A673 (cell line): Measurements from ENCODE around the gene BMPR1B. TPM values are rescaled to one million over a fixed set of nuclear protein-coding genes. Genes with fewer than 3 reads are reported as not detected.
A peak's percentile ranks its signal among the peaks of the same experiment; 100 is the strongest.

ENCODE experiments used
- Bru-seq: library from RNA; stranded (reverse); fragments of 400-500 nt; gene quantifications from one replicate; lab custom pipeline; 2021; lab: Mats Ljungman, UMichigan
- BruChase-seq, 2 experiments: library from RNA; stranded (reverse); fragments of 400-500 nt; gene quantifications; one replicate each; lab custom pipeline; 2021; lab: Mats Ljungman, UMichigan
- BruUV-seq: library from RNA; stranded (reverse); fragments of 400-500 nt; replicated peaks from 2 replicates; lab custom pipeline; 2021; lab: Mats Ljungman, UMichigan
- CTCF ChIA-PET: fragments of 300-600 bp; sonication (Branson Sonifier 250); formaldehyde crosslinking; loops from one replicate; lab custom pipeline; 2022; ENCODE audit warnings: antibody characterized with exemption; lab: Charles Lee
- POLR2A ChIA-PET: fragments of 300-600 bp; sonication (Branson Sonifier 250); formaldehyde crosslinking; loops from one replicate; lab custom pipeline; 2022; ENCODE audit warnings: antibody characterized with exemption; ENCODE audit not compliant: low non-redundant PET; lab: Charles Lee
- DNase-seq: peaks from one replicate; pipeline ENCODE4 v3.0.0-alpha.2; 2015; ENCODE audit warnings: low spot score
- H3K27ac ChIP-seq: fragments of 200-600 bp; sonication (generic); 2 replicates; pipeline ENCODE4 v1.5.1; 2016; ENCODE audit warnings: mixed run types, low read depth, mild to moderate bottlenecking, mixed read lengths, antibody characterized with exemption, low read length; ENCODE audit not compliant: poor library complexity, severe bottlenecking
- H3K27me3 ChIP-seq: fragments of 200-600 bp; sonication (generic); replicated peaks from 2 replicates; pipeline ENCODE4 v1.6.1; 2017; ENCODE audit warnings: mixed run types, low read depth, mild to moderate bottlenecking, mixed read lengths, antibody characterized with exemption, low read length; ENCODE audit not compliant: insufficient read depth, poor library complexity
- H3K36me3 ChIP-seq: fragments of 200-600 bp; sonication (generic); 2 replicates; pipeline ENCODE4 v1.6.1; 2016; ENCODE audit warnings: mixed run types, mild to moderate bottlenecking, mixed read lengths, antibody characterized with exemption, low read length; ENCODE audit not compliant: insufficient read depth, poor library complexity, severe bottlenecking
- H3K4me1 ChIP-seq: fragments of 200-600 bp; sonication (generic); 2 replicates; pipeline ENCODE4 v1.6.1; 2017; ENCODE audit warnings: mixed run types, mild to moderate bottlenecking, mixed read lengths, antibody characterized with exemption, low read length; ENCODE audit not compliant: insufficient read depth, poor library complexity, severe bottlenecking
- H3K4me3 ChIP-seq: fragments of 200-600 bp; sonication (generic); 2 replicates; pipeline ENCODE4 v1.5.1; 2016; ENCODE audit warnings: low read depth, mixed run types, mild to moderate bottlenecking, mixed read lengths, low read length; ENCODE audit not compliant: poor library complexity, severe bottlenecking
- H3K9me3 ChIP-seq: fragments of 200-600 bp; sonication (generic); 2 replicates; pipeline ENCODE4 v1.6.1; 2016; ENCODE audit warnings: mixed run types, low read depth, mild to moderate bottlenecking, mixed read lengths, antibody characterized with exemption, low read length; ENCODE audit not compliant: poor library complexity, severe bottlenecking
- EZH2 ChIP-seq: fragments of 200-600 bp; sonication (generic); IDR thresholded peaks from 2 replicates; pipeline ENCODE4 v1.6.1; 2017; ENCODE audit warnings: borderline replicate concordance, low read depth, mild to moderate bottlenecking, mixed read lengths, antibody characterized with exemption, low read length; ENCODE audit not compliant: poor library complexity, severe bottlenecking
- intact Hi-C: fragments of 100-400 bp; cut with micrococcal nuclease; formaldehyde crosslinking; loops from one replicate; pipeline ENCODE4 v1.10.0; 2022; ENCODE audit not compliant: unreplicated experiment
- long read RNA-seq: library from polyadenylated mRNA; stranded (forward); transcript quantifications from one replicate; pipeline ENCODE4 v2.0.0, GENCODE V29; 2022
- total RNA-seq: library from RNA; stranded (reverse); gene quantifications from 2 replicates; pipeline ENCODE4 v1.2.3, GENCODE V29; 2021
- TF ChIP-seq, protein P1 (sequence below): fragments of 300-800, 200-600 bp; sonication (generic); conservative IDR thresholded peaks from 2 replicates; pipeline ENCODE4 v1.5.1; 2017; ENCODE audit warnings: low read depth, mild to moderate bottlenecking, antibody characterized with exemption, low read length, moderate library complexity, mixed read lengths

BMPR1B gene
- total RNA-seq (2.2 and 3.7 TPM in 2 replicates), Bru-seq, nascent RNA (percentile 53 among the genes with signal in this experiment), BruChase-seq, experiment 1, labeled RNA remaining after a 2-hour chase (percentile 52 among the genes with signal in this experiment), BruChase-seq, experiment 2, labeled RNA remaining after a 6-hour chase (percentile 45 among the genes with signal in this experiment)
- long read RNA-seq, full-length matches to known transcripts, result 4 of 6 reads
- long read RNA-seq, partial matches to known transcripts, result 0 of 6 reads
- long read RNA-seq, other reads (novel, unspliced or antisense), result 2 of 6 reads

DNA sequence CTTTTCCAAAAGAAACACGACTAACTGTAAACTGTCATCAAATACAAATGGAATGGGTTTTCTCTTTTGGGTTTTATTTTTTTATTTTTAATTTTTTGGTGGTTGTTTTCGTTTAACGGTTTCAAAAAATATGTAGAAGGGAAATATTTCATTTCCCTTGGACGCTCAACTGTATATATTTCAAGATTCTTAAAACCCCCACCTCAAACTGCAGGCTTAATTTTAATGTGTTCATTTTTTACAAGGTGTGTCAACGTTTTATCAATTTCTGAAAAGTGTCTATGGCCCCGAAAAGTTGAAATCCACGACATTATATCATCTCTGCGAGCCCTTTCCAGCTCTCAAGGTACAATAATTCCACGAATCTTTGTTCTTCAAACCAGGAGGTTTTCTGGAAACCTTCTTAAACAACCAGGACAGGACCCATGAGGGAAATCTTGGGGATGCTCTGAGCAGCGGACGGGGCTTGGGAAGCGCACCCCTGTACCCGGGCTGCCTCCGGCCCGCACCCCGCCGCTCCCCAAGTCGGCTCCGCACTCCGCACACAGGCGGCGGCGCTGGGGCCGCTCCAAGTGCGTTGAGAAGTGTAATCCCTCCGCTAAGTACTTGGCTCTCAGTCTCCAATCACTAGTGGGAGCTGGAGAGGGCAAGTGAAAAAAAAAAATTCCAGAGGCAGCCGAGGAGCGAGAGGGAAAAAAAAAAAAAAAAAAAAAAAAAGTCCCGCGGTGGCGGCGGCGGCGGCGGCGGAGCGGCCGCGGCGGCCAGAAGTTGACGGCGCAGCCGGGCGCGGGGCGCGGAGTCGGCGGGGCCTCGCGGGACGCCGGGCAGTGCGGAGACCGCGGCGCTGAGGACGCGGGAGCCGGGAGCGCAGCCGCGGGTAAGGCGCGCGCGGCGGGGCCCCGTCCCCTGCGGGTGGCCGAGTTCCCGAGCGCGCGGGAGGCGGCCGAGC lies at the start of gene BMPR1B:
Gene BMPR1B (plus strand): TSS at position 764 of the 949 bp plus-strand sequence. CDS start 346,470 bp downstream, outside the sequence.
- H3K4me3 ChIP-seq, result peak within 1 kb of the TSS; percentile 58
- no peaks in the 10 kb centered on the region for H3K36me3 ChIP-seq
- no peaks in the 10 kb centered on the region for H3K4me1 ChIP-seq
- ChIA-PET CTCF (no interaction called here), POLR2A (no interaction called here)
- no peaks in the 10 kb centered on the region for H3K9me3 ChIP-seq
- intact Hi-C loops, result loop anchor here (10.0 kb wide), 1 partner anchor 367 kb away; no protein-coding TSS in a partner anchor
- no TSS peak for BruUV-seq
- H3K27me3 ChIP-seq, result no peaks in the 10 kb centered on the region
- peak; percentile 80 for DNase-seq
- peak within 1 kb of the TSS; percentile 47 for H3K27ac ChIP-seq
- no peak for TF ChIP-seq EZH2
- TF ChIP-seq, protein P1, sequence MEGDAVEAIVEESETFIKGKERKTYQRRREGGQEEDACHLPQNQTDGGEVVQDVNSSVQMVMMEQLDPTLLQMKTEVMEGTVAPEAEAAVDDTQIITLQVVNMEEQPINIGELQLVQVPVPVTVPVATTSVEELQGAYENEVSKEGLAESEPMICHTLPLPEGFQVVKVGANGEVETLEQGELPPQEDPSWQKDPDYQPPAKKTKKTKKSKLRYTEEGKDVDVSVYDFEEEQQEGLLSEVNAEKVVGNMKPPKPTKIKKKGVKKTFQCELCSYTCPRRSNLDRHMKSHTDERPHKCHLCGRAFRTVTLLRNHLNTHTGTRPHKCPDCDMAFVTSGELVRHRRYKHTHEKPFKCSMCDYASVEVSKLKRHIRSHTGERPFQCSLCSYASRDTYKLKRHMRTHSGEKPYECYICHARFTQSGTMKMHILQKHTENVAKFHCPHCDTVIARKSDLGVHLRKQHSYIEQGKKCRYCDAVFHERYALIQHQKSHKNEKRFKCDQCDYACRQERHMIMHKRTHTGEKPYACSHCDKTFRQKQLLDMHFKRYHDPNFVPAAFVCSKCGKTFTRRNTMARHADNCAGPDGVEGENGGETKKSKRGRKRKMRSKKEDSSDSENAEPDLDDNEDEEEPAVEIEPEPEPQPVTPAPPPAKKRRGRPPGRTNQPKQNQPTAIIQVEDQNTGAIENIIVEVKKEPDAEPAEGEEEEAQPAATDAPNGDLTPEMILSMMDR, result no peak

DNA sequence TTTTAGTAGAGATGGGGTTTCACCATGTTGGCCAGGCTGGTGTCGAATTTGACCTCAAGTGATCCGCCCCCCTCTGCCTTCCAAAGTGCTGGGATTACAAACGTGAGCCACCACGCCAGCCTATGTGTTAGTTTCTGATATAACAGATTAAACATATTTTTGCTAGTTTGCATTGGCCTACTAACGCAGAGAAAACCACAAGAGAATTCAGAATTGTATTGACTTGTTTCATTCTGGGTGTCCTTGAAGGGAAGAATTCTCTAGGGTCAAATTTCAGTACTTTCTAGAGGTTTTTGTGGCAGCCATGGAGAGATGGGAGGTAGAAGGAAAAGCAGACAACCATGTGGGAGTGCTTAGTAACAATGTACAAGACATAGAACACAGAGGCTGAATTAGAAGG lies 46.1 kb upstream of the BMPR1B start:
- H3K4me3 ChIP-seq, result no peak overlapping the region
- BruUV-seq, result no TSS peak

More for the DNA sequence above, 46.1 kb upstream of the BMPR1B start:
- intact Hi-C loops, result no loop called here
- Histone ChIP-seq H3K27me3 (no peaks in the 10 kb centered on the region), H3K36me3 (no peaks in the 10 kb centered on the region), H3K4me1 (no peaks in the 10 kb centered on the region), H3K9me3 (no peaks in the 10 kb centered on the region), H3K27ac (no peak overlapping the region)
- TF ChIP-seq, protein P1, result no peak
- no peak for TF ChIP-seq EZH2
- DNase-seq, result no peak
- ChIA-PET CTCF (no interaction called here), POLR2A (no interaction called here)
